HepG2 (cell line): Measurements from ENCODE around the gene TMC8. TPM values are rescaled to one million over a fixed set of nuclear protein-coding genes. Genes with fewer than 3 reads are reported as not detected.

ENCODE experiments used
- ATAC-seq: fragments of 200-7000 bp; cut with Tn5 transposase; 3 replicates; pipeline ENCODE4 v1.9.1; 2020; ENCODE audit warnings: mild to moderate bottlenecking, moderate library complexity
- BruUV-seq: library from RNA; stranded (reverse); fragments of 400-500 nt; replicated peaks from 2 replicates; lab custom pipeline; 2021; lab: Mats Ljungman, UMichigan
- CTCF ChIA-PET: fragments of 300-600 bp; formaldehyde crosslinking; extraction: SDS; loops from one replicate; lab custom pipeline; 2021; ENCODE audit warnings: low total read pairs, inconsistent platforms, low intra/inter-chr PET ratio; lab: Yijun Ruan, JAX
- POLR2A ChIA-PET: fragments of 350-600 bp; sonication (Branson Sonifier 250); formaldehyde crosslinking; loops from one replicate; lab custom pipeline; 2020; ENCODE audit warnings: antibody characterized with exemption, inconsistent platforms; lab: Yijun Ruan, JAX
- DNase-seq: peaks from one replicate; pipeline ENCODE4 v3.0.0-alpha.2; 2015; ENCODE audit warnings: low spot score
- FAIRE-seq: peaks from 3 replicates; lab custom pipeline; 2011; peaks lifted over from hg19 to GRCh38; lab: Jason Lieb, UNC
- H2AFZ ChIP-seq: one replicate; pipeline ENCODE4 v1.6.1; 2011; ENCODE audit warnings: low read length, inconsistent platforms
- H3K27ac ChIP-seq: fragments of 300-600 bp; 3 replicates; pipeline ENCODE4 v1.8.0; 2011; ENCODE audit warnings: mixed run types, mild to moderate bottlenecking, mixed read lengths, low read length, inconsistent platforms; ENCODE audit not compliant: insufficient read depth; ENCODE audit errors: extremely low read length
- H3K27me3 ChIP-seq, 2 experiments: fragments of 200-600 bp in 1 of 2; 2 replicates in 1 of 2; 3 replicates in 1 of 2; pipeline versions ENCODE4 v1.6.0 to v1.8.0; 2011; ENCODE audit warnings: low read length in 2 of 2, mild to moderate bottlenecking in 2 of 2, moderate library complexity in 2 of 2, inconsistent platforms in 1 of 2; ENCODE audit not compliant: insufficient read depth in 2 of 2, control insufficient read depth in 1 of 2
- H3K36me3 ChIP-seq, 2 experiments: fragments of 200-600 bp in 1 of 2; replicated peaks in 1 of 2; 2 replicates in 1 of 2; 3 replicates in 1 of 2; pipeline versions ENCODE4 v1.5.1 to v1.8.0; 2011; ENCODE audit warnings: low read length in 2 of 2, inconsistent platforms in 1 of 2; ENCODE audit not compliant: insufficient read depth in 2 of 2, control insufficient read depth in 1 of 2
- H3K4me1 ChIP-seq: 2 replicates; pipeline ENCODE4 v1.5.1; 2012; ENCODE audit warnings: low read length, inconsistent platforms; ENCODE audit not compliant: insufficient read depth
- H3K4me2 ChIP-seq: 2 replicates; pipeline ENCODE4 v1.6.0; 2011; ENCODE audit warnings: low read depth, low read length, inconsistent platforms
- H3K4me3 ChIP-seq, 3 experiments: fragments of 200-600 bp in 1 of 3; sonication (generic), shearing (Covaris generic) in 1 of 3; replicated peaks in 1 of 3; 2 replicates each; pipeline ENCODE4 v1.5.1; 2011 to 2016; ENCODE audit warnings: low read length in 3 of 3, inconsistent platforms in 2 of 3, low read depth in 2 of 3, mild to moderate bottlenecking in 2 of 3, control low read depth in 1 of 3, mixed read lengths in 1 of 3; ENCODE audit not compliant: insufficient read depth in 1 of 3
- H3K79me2 ChIP-seq: one replicate; pipeline ENCODE4 v1.6.1; 2011; ENCODE audit warnings: low read length, inconsistent platforms; ENCODE audit not compliant: insufficient read depth
- H3K9ac ChIP-seq: 2 replicates; pipeline ENCODE4 v1.6.0; 2011; ENCODE audit warnings: mild to moderate bottlenecking, low read depth, low read length, inconsistent platforms; ENCODE audit not compliant: insufficient read depth
- H3K9me3 ChIP-seq: 2 replicates; pipeline ENCODE4 v1.5.1; 2012; ENCODE audit warnings: mild to moderate bottlenecking, low read length
- H4K20me1 ChIP-seq: 2 replicates; pipeline ENCODE4 v1.6.0; 2011; ENCODE audit warnings: inconsistent platforms, mild to moderate bottlenecking, low read length, moderate library complexity; ENCODE audit not compliant: insufficient read depth
- ATAD3A ChIP-seq: sonication (generic); formaldehyde crosslinking; IDR thresholded peaks from 2 replicates; pipeline ENCODE4 v1.4.0; 2020; ENCODE audit warnings: missing genetic modification reagents
- FOXK2 ChIP-seq: fragments of 450-650 bp; IDR thresholded peaks from 2 replicates; pipeline ENCODE4 v1.6.1; 2016
- KLF9 ChIP-seq: IDR thresholded peaks from 2 replicates; pipeline ENCODE4 v1.6.1; 2016; ENCODE audit warnings: low read depth
- SNAPC4 ChIP-seq: sonication (generic); formaldehyde crosslinking; IDR thresholded peaks from 2 replicates; pipeline ENCODE4 v1.4.0; 2020; ENCODE audit warnings: mild to moderate bottlenecking, missing genetic modification reagents
- STAT6 ChIP-seq: sonication (generic); formaldehyde crosslinking; IDR thresholded peaks from 2 replicates; pipeline ENCODE4 v1.4.0; 2020; ENCODE audit warnings: missing genetic modification reagents, mild to moderate bottlenecking, borderline replicate concordance
- TGIF2 ChIP-seq: IDR thresholded peaks from 2 replicates; pipeline ENCODE4 v1.6.1; 2016; ENCODE audit warnings: control low read depth, missing compliant biosample characterization
- ZFP90 ChIP-seq: sonication (generic); formaldehyde crosslinking; IDR thresholded peaks from 2 replicates; pipeline ENCODE4 v1.8.0; 2022; ENCODE audit warnings: missing genetic modification reagents, mild to moderate bottlenecking, inconsistent platforms, borderline replicate concordance
- ZNF121 ChIP-seq: sonication (generic); formaldehyde crosslinking; IDR thresholded peaks from 2 replicates; pipeline ENCODE4 v1.5.0; 2020; ENCODE audit warnings: mild to moderate bottlenecking, missing genetic modification reagents
- ZNF282 ChIP-seq: fragments of 450-650 bp; IDR thresholded peaks from 2 replicates; pipeline ENCODE4 v1.6.1; 2018; ENCODE audit not compliant: partially characterized antibody
- ZNF33B ChIP-seq: sonication (generic); formaldehyde crosslinking; IDR thresholded peaks from 2 replicates; pipeline ENCODE4 v1.5.1; 2020; ENCODE audit warnings: mild to moderate bottlenecking, missing genetic modification reagents
- ZNF468 ChIP-seq: sonication (generic); formaldehyde crosslinking; IDR thresholded peaks from 2 replicates; pipeline ENCODE4 v1.8.0; 2022; ENCODE audit warnings: mild to moderate bottlenecking, moderate library complexity, missing genetic modification reagents
- WGBS: methylation state at CpG from one replicate; pipeline ENCODE4 v1.1.6; 2017; ENCODE audit warnings: low lambda C conversion rate; 5-methylcytosine and 5-hydroxymethylcytosine counted together
- in situ Hi-C: cut with HindIII; loops from 2 replicates; pipeline ENCODE4 v1.10.0; 2017; ENCODE audit warnings: low pct_unique_long_range_greater_than_20kb; ENCODE audit not compliant: extremely low pct_ligation_motif_present
- intact Hi-C: fragments of 100-400 bp; cut with micrococcal nuclease; formaldehyde crosslinking; loops from one replicate; pipeline ENCODE4 v1.10.0; 2022; ENCODE audit not compliant: unreplicated experiment
- polyA plus RNA-seq, 8 experiments: library from polyadenylated mRNA; depleted of rRNA in 3 of 8; stranded (reverse) in 7 of 8; unstranded in 1 of 8; fragments of >200 nt; fragmentation: Illumina TruSeq in 4 of 8; extraction: Trizol in 4 of 8; gene quantifications; 2 replicates each; pipeline versions ENCODE4 v1.2.1 to v1.2.3, GENCODE V29; 2011 to 2016; ENCODE audit warnings: low read depth in 4 of 8, missing spikeins in 1 of 8, mixed read lengths in 1 of 8; ENCODE audit not compliant: insufficient read depth in 1 of 8
- total RNA-seq, 5 experiments: library from RNA; depleted of rRNA; stranded (reverse); fragments of >200 nt; fragmentation: Illumina TruSeq; extraction: Trizol; gene quantifications; 2 replicates each; pipeline ENCODE4 v1.2.3, GENCODE V29; 2016; ENCODE audit warnings: low read depth in 1 of 5
- TF ChIP-seq, protein P1 (sequence below): sonication (generic); formaldehyde crosslinking; IDR thresholded peaks from 2 replicates; pipeline ENCODE4 v1.8.1; 2022; ENCODE audit warnings: low read depth, mild to moderate bottlenecking, missing genetic modification reagents

The TMC8 gene
- total and polyA plus RNA-seq, 2 of the 13 experiments (the other 11 are each of a cell fraction or from before 2014, with no cell fraction given), result 0.53 to 7.8 TPM

DNA sequence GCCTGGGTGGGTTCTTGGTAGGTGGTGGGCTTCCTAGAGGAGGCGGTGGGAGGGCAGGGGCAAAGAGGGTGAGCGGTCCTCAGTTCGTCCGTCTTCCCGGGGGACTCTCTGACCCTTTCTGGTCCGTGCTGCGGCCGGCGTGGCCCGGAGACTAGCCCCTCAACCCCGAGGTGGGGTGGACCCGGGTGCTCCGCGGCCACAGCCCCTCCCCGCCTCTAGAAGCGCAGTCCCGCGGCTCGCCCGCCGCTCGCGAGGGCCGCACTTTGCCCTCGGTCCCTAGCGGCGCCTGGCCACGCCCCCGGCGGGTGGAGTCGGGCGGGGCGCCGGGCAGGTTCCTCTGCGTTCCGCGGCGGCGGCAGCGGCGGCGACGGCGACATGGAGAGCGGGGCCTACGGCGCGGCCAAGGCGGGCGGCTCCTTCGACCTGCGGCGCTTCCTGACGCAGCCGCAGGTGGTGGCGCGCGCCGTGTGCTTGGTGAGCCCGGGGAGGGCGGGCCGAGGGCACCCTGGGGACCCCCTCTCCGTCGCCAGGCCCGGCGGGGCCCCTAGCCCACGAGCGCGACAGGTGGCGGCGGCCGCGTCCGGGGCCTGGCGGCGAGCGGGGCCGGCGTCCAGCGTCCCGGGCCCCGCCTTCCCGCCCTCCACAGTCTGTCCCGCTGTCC is 37.8 kb downstream of the TMC8 start, which contains the start of gene SYNGR2:
SYNGR2 (plus strand) TSS at position 340 of the 661 bp plus-strand sequence; CDS start at position 376, 36 bp downstream.
- Histone ChIP-seq H3K27me3 (peaks cover 0 to 2% of the 10 kb centered on the region in 2 experiments; a peak in 1 of 5 replicates), H2AFZ (no peak within 1 kb of the TSS), H3K27ac (peak within 1 kb of the TSS; percentile 51), H3K4me2 (peak within 1 kb of the TSS; percentile 89), H3K79me2 (peaks cover 8% of the 10 kb centered on the region), H3K4me3 (peak within 1 kb of the TSS; percentile 73 to 88 (median 84)), H3K9ac (peak within 1 kb of the TSS; percentile 81), H4K20me1 (peaks cover 5% of the 10 kb centered on the region; the same call in 1 of the 2 replicates), H3K9me3 (no peaks in the 10 kb centered on the region), H3K36me3 (peaks cover 5 to 14% of the 10 kb centered on the region in 2 experiments), H3K4me1 (peaks cover 62% of the 10 kb centered on the region)
- CTCF ChIA-PET, result no interaction called here
- DNase-seq, result peak; percentile 74
- peak; percentile 69 for ATAC-seq
- FAIRE-seq, result no peak
- POLR2A ChIA-PET, result interaction anchor here (0.9 to 1.7 kb wide), 4 partner anchors 18 to 26 kb away, joined by 3 to 12 read pairs (median 4); partner anchors contain the start of gene TK1
- in situ Hi-C loops (no loop called here), intact Hi-C loops (loop anchor here (2.0 to 5.0 kb wide), 3 partner anchors 18 to 41 kb away; partner anchors contain the start of genes AFMID, TK1 and TMC6)
- BruUV-seq, result no TSS peak
- WGBS, result 4% methylated on average over 5 of the region's 84 CpGs
- TF ChIP-seq ZNF282 (no peak), ZNF468 (CRISPR knock-in tag) (no peak), SNAPC4 (no peak), TGIF2 (CRISPR knock-in tag) (no peak), ZNF121 (CRISPR knock-in tag) (peak; percentile 59; the same call in 1 of the 2 replicates), STAT6 (no peak), ATAD3A (no peak), KLF9 (CRISPR knock-in tag) (peak; percentile 49; the same call in 1 of the 2 replicates), ZFP90 (CRISPR knock-in tag) (peak; percentile 68; the same call in 1 of the 2 replicates), ZNF33B (CRISPR knock-in tag) (peak; percentile 65; the same call in 1 of the 2 replicates), FOXK2 (no peak)
- TF ChIP-seq, protein P1, sequence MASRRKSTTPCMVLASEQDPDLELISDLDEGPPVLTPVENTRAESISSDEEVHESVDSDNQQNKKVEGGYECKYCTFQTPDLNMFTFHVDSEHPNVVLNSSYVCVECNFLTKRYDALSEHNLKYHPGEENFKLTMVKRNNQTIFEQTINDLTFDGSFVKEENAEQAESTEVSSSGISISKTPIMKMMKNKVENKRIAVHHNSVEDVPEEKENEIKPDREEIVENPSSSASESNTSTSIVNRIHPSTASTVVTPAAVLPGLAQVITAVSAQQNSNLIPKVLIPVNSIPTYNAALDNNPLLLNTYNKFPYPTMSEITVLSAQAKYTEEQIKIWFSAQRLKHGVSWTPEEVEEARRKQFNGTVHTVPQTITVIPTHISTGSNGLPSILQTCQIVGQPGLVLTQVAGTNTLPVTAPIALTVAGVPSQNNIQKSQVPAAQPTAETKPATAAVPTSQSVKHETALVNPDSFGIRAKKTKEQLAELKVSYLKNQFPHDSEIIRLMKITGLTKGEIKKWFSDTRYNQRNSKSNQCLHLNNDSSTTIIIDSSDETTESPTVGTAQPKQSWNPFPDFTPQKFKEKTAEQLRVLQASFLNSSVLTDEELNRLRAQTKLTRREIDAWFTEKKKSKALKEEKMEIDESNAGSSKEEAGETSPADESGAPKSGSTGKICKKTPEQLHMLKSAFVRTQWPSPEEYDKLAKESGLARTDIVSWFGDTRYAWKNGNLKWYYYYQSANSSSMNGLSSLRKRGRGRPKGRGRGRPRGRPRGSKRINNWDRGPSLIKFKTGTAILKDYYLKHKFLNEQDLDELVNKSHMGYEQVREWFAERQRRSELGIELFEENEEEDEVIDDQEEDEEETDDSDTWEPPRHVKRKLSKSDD (CRISPR knock-in tag), result peak; percentile 76; the same call in 1 of the 2 replicates
